Fibroblast of villous mesenchyme (primary cell): Measurements from ENCODE around the gene RPS27L. TPM values are rescaled to one million over a fixed set of nuclear protein-coding genes. Genes with fewer than 3 reads are reported as not detected.

Source experiments
- DNase-seq: peaks from one replicate; pipeline ENCODE4 v3.0.0-alpha.2; 2010; ENCODE audit warnings: low read depth
- H3K4me3 ChIP-seq: 2 replicates; pipeline ENCODE4 v1.5.1; 2011; ENCODE audit warnings: low read depth, mild to moderate bottlenecking, low read length
- total RNA-seq: library from RNA; depleted of rRNA; stranded (reverse); fragments of >200 nt; gene quantifications from 2 replicates; pipeline ENCODE4 v1.2.3, GENCODE V29; 2012
- TF ChIP-seq, protein P1 (sequence below): IDR thresholded peaks from 2 replicates; pipeline ENCODE4 v1.5.1; 2012; ENCODE audit warnings: low read depth, mild to moderate bottlenecking, low read length; ENCODE audit not compliant: insufficient read depth

RPS27L gene
- total RNA-seq, 1 donor = 308 TPM

DNA sequence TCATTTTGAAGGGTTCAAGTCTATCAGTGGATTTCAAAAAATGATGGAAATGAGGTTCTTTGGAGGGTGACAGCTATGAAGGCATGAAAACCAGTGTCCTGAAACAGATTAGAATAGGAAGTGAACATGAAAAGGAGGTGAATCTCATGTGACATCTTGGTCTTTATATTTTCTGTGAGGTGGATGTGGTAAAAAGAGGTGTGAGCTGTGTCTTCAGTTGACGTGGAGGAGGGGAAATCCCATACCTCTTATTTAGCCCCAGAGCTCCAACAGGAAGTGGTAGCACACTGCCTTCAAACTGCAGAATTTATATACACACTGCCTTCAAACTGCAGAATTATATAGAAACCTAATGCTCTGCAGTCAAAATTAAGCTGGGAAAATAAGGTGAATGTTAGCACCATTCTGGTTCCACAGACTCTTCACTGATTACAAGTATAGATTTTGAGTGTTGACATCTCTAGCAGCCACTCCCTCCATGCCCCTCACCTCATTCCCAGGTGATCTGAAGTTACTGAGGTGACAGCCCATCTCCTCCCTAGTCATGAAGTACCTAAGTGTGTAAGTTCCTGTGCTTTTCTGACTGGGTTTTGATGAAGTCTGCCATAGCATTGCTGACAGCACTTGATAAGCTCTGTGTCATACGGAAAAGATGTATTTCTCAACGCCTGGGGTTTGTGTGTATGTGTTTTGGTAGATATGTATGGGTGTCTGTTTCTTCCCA, 34.8 kb upstream of the RPS27L start:
- no peak for DNase-seq
- peak overlapping the region; percentile 96 for H3K4me3 ChIP-seq
- TF ChIP-seq, protein P1, sequence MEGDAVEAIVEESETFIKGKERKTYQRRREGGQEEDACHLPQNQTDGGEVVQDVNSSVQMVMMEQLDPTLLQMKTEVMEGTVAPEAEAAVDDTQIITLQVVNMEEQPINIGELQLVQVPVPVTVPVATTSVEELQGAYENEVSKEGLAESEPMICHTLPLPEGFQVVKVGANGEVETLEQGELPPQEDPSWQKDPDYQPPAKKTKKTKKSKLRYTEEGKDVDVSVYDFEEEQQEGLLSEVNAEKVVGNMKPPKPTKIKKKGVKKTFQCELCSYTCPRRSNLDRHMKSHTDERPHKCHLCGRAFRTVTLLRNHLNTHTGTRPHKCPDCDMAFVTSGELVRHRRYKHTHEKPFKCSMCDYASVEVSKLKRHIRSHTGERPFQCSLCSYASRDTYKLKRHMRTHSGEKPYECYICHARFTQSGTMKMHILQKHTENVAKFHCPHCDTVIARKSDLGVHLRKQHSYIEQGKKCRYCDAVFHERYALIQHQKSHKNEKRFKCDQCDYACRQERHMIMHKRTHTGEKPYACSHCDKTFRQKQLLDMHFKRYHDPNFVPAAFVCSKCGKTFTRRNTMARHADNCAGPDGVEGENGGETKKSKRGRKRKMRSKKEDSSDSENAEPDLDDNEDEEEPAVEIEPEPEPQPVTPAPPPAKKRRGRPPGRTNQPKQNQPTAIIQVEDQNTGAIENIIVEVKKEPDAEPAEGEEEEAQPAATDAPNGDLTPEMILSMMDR = no peak

DNA sequence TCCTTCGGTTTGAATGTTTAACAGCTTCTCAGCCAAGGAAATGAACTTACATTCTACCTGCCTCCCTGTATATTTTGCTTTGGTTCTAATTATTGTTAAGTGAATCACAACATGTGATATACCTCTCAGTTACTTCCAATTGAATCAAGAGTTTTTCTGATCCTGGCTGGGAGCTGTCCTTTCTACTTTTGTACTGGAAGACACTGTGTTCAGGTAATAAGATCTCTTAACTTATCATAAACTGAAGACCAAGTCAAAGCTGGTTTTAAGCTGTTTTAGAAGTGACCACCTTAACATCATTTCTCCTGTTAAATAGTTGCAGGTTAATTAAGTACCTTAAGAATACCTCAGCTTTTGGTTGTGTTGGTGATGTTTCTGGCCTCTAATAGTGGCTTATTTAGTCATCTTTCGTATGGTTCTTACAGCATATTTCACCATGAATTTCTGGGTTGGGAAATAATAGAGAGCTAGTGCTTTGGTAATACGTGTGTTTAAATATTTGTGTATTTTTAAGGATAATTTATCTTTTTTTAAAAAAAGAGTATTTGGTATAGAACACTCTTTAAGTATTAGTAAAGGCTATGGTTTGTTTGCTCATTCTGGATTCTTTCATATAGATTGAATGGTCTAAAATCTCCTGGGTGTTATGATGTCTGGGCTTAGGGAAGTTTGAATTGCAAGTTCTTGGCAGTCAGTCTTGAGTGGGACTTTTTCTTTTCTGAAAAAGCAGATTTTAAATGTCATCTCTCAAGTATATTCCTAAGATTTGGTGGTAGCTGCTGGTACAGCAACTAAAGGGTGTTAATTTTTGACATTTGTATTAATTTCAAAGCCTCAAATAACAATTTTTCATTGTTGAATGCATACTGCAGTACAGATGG, 33.7 kb upstream of the RPS27L start:
- TF ChIP-seq, protein P1 = no peak
- peak overlapping the region; percentile 96 for H3K4me3 ChIP-seq
- DNase-seq = no peak

DNA sequence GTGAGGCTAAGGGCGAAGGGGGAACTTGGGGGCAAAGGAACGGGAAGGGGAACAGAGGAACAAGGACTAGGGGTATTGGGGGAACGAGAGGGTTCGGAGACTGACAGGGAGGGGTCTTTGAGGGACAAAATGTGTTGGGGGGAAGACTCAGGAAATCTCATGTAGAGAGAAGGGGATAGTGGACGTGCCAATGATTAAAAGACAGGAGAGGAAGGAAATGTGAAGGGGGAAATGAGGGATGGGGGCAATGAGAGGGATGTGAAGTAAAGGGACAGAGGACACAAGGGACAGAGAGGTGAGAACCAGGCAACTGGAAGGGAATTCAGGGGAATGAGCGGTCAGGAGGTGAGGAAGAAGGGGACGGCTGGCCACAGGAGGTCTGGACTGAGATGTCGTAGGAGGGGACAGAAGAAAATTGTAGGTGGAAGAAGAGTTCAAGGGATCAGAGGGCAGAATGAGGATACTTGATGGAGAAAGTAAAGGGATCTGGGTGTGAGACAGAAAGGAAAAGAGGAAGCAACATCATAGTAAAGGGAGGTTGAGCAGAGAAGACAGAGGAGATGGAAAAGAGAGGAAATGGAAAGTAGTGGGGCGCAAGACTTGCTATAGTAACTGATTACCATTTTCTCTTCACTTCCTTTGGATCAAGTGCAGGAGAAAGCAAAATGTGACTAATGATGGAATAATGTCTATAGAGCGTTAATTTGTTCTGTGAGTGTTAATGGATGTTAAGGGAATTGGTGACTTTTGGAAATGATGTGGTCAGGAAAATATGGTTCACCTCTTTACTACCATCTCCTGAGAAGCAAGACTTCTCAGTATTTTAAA, 32.9 kb upstream of the RPS27L start:
- peak overlapping the region; percentile 96 for H3K4me3 ChIP-seq
- no peak for DNase-seq
- TF ChIP-seq, protein P1 = no peak

DNA sequence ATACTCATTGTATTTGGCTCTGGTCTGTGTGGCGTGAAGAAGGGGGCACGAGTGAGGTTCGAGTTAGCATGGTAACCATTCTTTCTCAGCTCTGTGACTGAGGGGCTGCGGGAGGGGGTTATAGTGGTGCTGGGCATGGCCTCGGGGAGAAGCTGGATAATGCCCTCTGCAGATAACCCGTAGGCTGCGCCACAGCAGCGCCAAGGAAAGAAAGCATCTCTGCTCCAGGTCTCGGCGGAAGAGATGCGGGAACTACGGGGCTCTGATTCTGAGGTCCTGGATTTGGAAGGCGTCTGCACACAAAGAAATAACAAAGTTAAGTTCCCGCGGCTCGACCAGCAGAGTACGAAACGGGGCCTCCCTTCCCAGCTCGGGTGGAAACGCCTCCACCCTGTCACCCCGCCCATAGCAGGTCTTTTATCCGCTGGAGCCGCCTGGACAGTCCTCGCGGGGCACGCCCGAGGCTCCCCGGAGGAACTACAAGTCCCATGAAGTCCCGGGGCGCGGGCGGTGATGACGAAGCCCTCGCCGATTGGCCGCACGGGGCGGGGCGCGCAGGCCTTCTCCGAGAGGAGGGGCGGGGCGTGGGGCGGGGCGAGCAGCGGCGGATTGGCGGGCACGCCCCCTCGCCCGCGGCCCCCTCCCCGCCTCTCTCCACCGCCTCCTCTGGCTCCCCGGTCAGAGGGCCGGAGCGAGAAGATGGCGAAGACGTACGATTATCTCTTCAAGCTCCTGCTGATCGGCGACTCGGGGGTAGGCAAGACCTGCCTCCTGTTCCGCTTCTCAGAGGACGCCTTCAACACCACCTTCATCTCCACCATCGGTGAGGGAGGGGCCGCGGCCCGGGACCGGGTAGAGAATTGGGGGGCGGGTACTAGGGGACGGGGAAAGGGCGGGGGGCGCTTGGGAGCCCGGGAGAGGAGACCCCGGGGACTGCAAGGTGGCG, 31.9 kb upstream of the RPS27L start, which contains the start of gene RAB8B:
TSS of gene RAB8B (plus strand) at position 681 of the 946 bp plus-strand sequence. CDS start at position 700, 19 bp downstream.
- peak within 1 kb of the TSS; percentile 96 for H3K4me3 ChIP-seq
- DNase-seq = peak; percentile 98
- TF ChIP-seq, protein P1 = no peak

DNA sequence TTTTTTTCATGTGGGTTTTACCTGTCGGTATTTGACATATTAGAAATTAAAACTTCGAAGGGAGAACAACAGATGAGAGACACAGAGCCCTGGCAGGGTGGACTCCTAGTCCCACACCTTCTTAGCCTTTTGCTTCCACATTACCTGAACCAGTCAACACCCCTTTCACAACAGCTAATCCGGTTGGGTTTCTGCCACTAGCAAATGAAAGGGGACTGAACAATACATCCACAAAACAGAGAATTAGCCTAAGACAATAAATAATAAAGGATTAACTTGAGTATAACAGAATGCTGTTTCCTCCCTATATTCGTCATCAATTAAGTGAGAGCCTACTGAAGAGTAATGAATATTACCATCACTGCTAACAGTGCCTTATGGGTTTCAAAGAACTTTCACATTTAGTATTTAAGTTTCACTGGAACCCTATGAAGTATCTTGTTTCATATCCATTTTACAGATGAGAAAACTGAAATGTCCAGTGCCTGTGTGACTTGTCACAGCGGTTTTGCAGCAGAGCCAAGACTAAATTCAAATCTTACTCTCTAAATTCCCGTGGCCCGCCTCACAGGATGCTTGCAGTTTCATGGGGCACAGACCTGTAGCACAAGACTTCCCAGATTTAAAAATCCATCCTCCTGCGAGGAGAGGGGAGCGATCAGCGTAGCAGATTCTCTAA, 31.1 kb upstream of the RPS27L start:
- H3K4me3 ChIP-seq = peak overlapping the region; percentile 62
- TF ChIP-seq, protein P1 = no peak
- no peak for DNase-seq
